GM23248 (cell line): ENCODE measurements around the gene CNP.

ENCODE experiments used
- EZH2 ChIP-seq: fragments of 200-600 bp; sonication (generic); IDR thresholded peaks from 2 replicates; pipeline ENCODE4 v1.6.1; 2018; ENCODE audit warnings: antibody characterized with exemption, mild to moderate bottlenecking; ENCODE audit not compliant: insufficient read depth, poor library complexity, severe bottlenecking
- EZH2phosphoT487 ChIP-seq: fragments of 200-600 bp; sonication (generic); IDR thresholded peaks from 2 replicates; pipeline ENCODE4 v1.6.1; 2018; ENCODE audit warnings: antibody characterized with exemption, moderate library complexity, mild to moderate bottlenecking, low read depth; ENCODE audit not compliant: insufficient read depth

DNA sequence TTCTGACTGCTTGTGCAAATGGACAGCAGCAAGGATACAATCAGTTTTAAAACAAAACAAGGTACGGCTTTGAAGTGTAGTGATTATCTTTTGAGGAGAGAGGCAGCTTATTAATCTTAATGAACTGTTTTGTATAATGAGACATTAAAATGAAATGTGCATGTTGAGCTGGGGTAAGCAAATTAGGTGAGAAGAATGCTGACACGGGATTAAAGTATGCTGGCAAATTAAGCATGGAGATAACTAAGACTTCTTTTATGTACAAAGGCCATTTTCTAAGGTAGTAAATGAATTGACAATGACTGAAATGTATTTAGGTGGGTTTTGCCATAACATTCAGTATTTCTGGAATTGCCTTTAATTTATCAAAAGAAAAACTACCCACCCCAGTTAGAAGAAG is 31.9 kb downstream of the CNP start:
- TF ChIP-seq EZH2phosphoT487 (no peak), EZH2 (no peak)
